Thyroid gland (tissue), 4 donors: Measurements from ENCODE around the gene TMC2. TPM values are rescaled to one million over a fixed set of nuclear protein-coding genes. Genes with fewer than 3 reads are reported as not detected.

Experiments
- DNase-seq, 2 donors: peaks; one replicate each; pipeline ENCODE4 v3.0.0-alpha.2; 2019
- H3K27ac ChIP-seq, 3 donors: fragments of 200-600 bp; sonication (generic); 1 replicate in 2 of 3; 2 replicates in 1 of 3; pipeline ENCODE4 v1.5.1; 2016 to 2019; ENCODE audit warnings: mild to moderate bottlenecking in 1 of 3, moderate library complexity in 1 of 3
- H3K27me3 ChIP-seq: fragments of 200-600 bp; sonication (generic); one replicate; pipeline ENCODE4 v1.5.1; 2019
- H3K36me3 ChIP-seq, 2 donors: fragments of 200-600 bp; sonication (generic); one replicate each; pipeline ENCODE4 v1.5.1; 2016 to 2019
- H3K4me1 ChIP-seq, 2 donors: fragments of 200-600 bp; sonication (generic); one replicate each; pipeline ENCODE4 v1.5.1; 2017 to 2019
- H3K4me3 ChIP-seq, 3 donors: fragments of 200-600 bp; sonication (generic); replicated peaks in 1 of 3; 1 replicate in 2 of 3; 2 replicates in 1 of 3; pipeline ENCODE4 v1.5.1; 2016; ENCODE audit warnings: mild to moderate bottlenecking in 1 of 3
- H3K9me3 ChIP-seq: fragments of 200-600 bp; sonication (generic); one replicate; pipeline ENCODE4 v1.5.1; 2017
- POLR2A ChIP-seq, 2 donors: fragments of 450-650 bp; IDR thresholded peaks; one replicate each; pipeline ENCODE4 v1.6.1; 2017; ENCODE audit warnings: antibody characterized with exemption in 2 of 2, mild to moderate bottlenecking in 2 of 2, moderate library complexity in 1 of 2
- WGBS, 2 donors: methylation state at CpG; one replicate each; pipeline ENCODE4 v1.1.5; 2017; 5-methylcytosine and 5-hydroxymethylcytosine counted together
- intact Hi-C: fragments of 100-400 bp; cut with DNase I; formaldehyde crosslinking; loops from one replicate; pipeline ENCODE4 v1.15.1; 2023
- total RNA-seq, 4 donors: library from RNA; depleted of rRNA; stranded (reverse); fragments of >200 nt; gene quantifications; one replicate each; pipeline ENCODE4 v1.2.3, GENCODE V29; 2016
- TF ChIP-seq, protein P1 (sequence below), 6 experiments: fragments of 200-600 bp in 3 of 6; fragments of 450-650 bp in 3 of 6; sonication (generic) in 3 of 6; IDR thresholded peaks; one replicate each; pipeline ENCODE4 v1.5.1; 2016 to 2019; ENCODE audit warnings: antibody characterized with exemption in 6 of 6, mild to moderate bottlenecking in 2 of 6, inconsistent platforms in 1 of 6, moderate library complexity in 1 of 6

TMC2 gene
- total RNA-seq, 4 donors from 2014 or later, result 0.11 TPM; not detected in 3

DNA sequence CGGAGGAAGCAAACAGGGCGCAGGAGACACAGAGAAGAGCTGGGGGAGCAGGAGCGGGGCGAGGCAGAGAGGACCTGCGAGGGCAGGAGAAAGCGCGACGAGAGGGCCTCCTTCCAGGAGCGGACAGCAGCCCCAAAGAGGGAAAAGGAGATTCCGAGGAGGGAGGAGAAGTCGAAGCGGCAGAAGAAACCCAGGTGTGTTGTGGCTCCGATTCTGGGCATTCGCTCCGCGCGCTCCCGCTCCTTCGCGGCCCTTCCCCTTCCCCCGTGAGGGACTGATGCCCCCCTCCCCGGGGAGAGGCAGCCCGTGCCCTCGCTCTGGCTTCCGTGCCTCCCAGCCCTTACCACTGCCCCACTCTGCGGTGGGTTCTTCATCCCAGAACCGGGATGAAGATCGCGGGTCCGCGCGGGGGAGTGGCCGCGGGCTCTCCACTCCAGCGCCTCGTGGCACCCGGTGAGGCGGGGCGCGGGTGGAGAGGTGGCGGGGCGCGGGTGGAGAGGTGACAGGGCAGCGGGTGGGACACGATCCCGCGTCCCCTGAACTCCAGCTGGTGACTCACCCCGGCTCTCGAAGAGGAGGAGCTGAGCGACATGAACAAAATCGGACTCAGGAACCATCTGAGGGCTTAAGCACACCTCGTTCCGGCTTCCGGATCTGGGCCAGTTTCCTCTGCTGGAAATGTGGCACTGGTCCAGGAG lies 22.4 kb downstream of the TMC2 start:
- 1 to 3% methylated on average over 33 to 40 of the region's 54 CpGs for WGBS, 2 donors
- intact Hi-C loops, result no loop called here
- Histone ChIP-seq H3K4me1 (peaks cover 7% of the 10 kb centered on the region in 2 donors), H3K4me3 (peak overlapping the region in 1 of 3 donors; percentile 31), H3K27me3 (peaks cover 8% of the 10 kb centered on the region), H3K36me3 (no peaks in the 10 kb centered on the region), H3K9me3 (no peaks in the 10 kb centered on the region), H3K27ac (no peak overlapping the region)
- peak; percentile 39 to 42 for DNase-seq
- TF ChIP-seq, protein P1, sequence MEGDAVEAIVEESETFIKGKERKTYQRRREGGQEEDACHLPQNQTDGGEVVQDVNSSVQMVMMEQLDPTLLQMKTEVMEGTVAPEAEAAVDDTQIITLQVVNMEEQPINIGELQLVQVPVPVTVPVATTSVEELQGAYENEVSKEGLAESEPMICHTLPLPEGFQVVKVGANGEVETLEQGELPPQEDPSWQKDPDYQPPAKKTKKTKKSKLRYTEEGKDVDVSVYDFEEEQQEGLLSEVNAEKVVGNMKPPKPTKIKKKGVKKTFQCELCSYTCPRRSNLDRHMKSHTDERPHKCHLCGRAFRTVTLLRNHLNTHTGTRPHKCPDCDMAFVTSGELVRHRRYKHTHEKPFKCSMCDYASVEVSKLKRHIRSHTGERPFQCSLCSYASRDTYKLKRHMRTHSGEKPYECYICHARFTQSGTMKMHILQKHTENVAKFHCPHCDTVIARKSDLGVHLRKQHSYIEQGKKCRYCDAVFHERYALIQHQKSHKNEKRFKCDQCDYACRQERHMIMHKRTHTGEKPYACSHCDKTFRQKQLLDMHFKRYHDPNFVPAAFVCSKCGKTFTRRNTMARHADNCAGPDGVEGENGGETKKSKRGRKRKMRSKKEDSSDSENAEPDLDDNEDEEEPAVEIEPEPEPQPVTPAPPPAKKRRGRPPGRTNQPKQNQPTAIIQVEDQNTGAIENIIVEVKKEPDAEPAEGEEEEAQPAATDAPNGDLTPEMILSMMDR (IDR thresholded peaks at IDR 0.05), result no peak
- TF ChIP-seq POLR2A (IDR thresholded peaks at IDR 0.05), result no peak

DNA sequence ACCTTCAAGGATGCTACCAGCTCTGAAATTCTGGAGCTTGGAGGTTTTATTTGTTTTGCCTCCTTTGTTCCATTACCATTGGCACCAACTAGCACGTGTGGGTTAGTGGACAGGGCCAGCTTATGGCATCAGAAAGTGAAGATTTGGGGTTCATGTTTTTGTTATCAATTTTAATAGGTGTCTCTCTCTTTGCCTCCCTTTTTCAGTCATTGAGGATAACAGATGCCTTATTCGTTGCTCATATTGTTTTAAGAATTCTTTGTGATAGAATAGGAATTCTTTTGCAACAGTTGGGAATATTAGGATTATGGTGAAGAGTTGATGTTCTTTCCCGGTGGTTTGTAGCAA lies 22.9 kb downstream of the TMC2 start:
- DNase-seq, result no peak
- no peak for TF ChIP-seq POLR2A (IDR thresholded peaks at IDR 0.05)
- TF ChIP-seq, protein P1 (IDR thresholded peaks at IDR 0.05), result no peak
- H3K4me3 ChIP-seq, result peak overlapping the region in 1 of 3 donors; percentile 31
- intact Hi-C loops, result no loop called here
- no peak overlapping the region for H3K27ac ChIP-seq
- H3K36me3 ChIP-seq, result no peaks in the 10 kb centered on the region
- no peaks in the 10 kb centered on the region for H3K9me3 ChIP-seq
- peaks cover 7% of the 10 kb centered on the region in 2 donors for H3K4me1 ChIP-seq
- peaks cover 8% of the 10 kb centered on the region for H3K27me3 ChIP-seq
- 37 to 47% methylated on average over 3 of the region's 3 CpGs for WGBS, 2 donors

DNA sequence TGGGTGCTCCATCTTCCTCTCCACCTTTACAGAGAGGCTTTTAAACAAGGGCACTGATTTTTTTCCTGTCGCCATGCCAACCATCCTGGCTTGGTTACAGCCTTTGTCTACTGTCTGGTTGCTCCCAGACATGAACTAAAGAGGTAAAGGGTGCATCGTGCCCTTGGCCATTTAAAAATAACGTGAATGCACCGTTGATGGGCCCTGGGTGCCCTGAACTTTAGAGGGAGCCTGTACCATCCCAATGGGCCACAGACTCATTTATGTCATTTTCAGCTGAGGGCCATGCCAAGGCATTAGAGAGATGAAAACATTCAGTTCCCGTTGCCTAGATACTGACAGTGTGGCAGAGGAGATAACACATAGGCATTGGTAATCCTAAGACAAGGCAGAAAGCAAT lies 23.3 kb downstream of the TMC2 start:
- Histone ChIP-seq H3K27ac (no peak overlapping the region), H3K36me3 (no peaks in the 10 kb centered on the region), H3K9me3 (no peaks in the 10 kb centered on the region), H3K4me1 (peaks cover 7% of the 10 kb centered on the region in 2 donors), H3K27me3 (peaks cover 8% of the 10 kb centered on the region), H3K4me3 (no peak overlapping the region)
- DNase-seq, result no peak
- intact Hi-C loops, result no loop called here
- TF ChIP-seq, protein P1 (IDR thresholded peaks at IDR 0.05), result no peak
- no peak for TF ChIP-seq POLR2A (IDR thresholded peaks at IDR 0.05)
- 72 to 79% methylated on average over 5 of the region's 5 CpGs for WGBS, 2 donors

DNA sequence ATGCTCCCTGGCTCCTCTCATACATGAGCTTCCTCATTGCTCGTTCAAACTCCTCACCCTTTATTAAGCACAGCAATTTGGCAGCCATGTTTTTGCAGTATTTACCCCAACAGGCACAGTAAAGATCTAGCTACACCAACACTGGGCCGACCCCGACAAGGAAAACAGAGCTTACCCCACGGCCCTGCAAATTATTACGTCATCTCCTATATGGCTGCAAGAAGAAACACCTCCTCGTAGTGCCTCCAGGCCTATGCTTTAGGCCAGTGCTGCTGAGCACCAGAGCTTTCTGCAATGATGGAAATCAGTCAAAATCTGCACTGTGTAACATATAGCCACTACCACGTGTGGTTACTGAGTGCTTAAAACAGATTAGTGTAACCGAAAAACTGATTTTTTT lies 26.7 kb downstream of the TMC2 start:
- WGBS, 2 donors, result 69 to 72% methylated on average over 8 of the region's 8 CpGs
- Histone ChIP-seq H3K4me3 (no peak overlapping the region), H3K27ac (no peak overlapping the region), H3K4me1 (peaks cover 7% of the 10 kb centered on the region in 2 donors), H3K27me3 (peaks cover 8% of the 10 kb centered on the region), H3K9me3 (no peaks in the 10 kb centered on the region), H3K36me3 (no peaks in the 10 kb centered on the region)
- intact Hi-C loops, result no loop called here
- TF ChIP-seq, protein P1 (IDR thresholded peaks at IDR 0.05), result no peak
- no peak for TF ChIP-seq POLR2A (IDR thresholded peaks at IDR 0.05)
- no peak for DNase-seq

DNA sequence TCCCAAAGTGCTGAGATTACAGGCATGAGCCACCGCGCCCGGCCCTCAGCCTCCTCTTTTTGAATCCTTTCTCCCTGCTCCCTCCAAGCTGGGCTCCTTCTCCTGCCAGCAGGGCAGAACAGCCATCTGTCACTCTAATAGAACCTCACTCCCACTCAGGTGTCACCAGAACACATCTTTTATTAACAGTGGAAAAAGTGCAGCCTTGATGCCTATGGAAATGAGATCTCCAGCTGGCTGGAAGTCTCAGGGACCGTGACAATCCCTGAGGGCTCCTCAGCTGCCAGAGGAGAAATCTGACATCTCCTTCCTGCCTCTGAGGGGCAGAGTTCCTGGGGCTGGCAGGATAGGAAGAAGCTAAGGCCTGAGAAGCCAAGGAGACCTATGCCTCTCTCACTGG lies 28.0 kb downstream of the TMC2 start:
- DNase-seq, result no peak
- Histone ChIP-seq H3K9me3 (no peaks in the 10 kb centered on the region), H3K27ac (no peak overlapping the region), H3K27me3 (no peaks in the 10 kb centered on the region), H3K4me3 (no peak overlapping the region), H3K4me1 (no peaks in the 10 kb centered on the region), H3K36me3 (no peaks in the 10 kb centered on the region)
- intact Hi-C loops, result no loop called here
- 82 to 91% methylated on average over 4 of the region's 4 CpGs for WGBS, 2 donors
- TF ChIP-seq, protein P1 (IDR thresholded peaks at IDR 0.05), result no peak
- TF ChIP-seq POLR2A (IDR thresholded peaks at IDR 0.05), result no peak
